CD4-positive, alpha-beta T cell treated with Interleukin-15 for 4 hours (primary cell): ENCODE results near the gene ZBTB11.
"Not testable (repeated sequence)": the region's sequence is repeated elsewhere in the genome, so short reads cannot be mapped to it uniquely, and the experiment has no call there.

Source experiments
- DNase-seq: peaks from one replicate; pipeline ENCODE4 v3.0.0-alpha.2; 2020; ENCODE audit warnings: low spot score

Gene ZBTB11

DNA sequence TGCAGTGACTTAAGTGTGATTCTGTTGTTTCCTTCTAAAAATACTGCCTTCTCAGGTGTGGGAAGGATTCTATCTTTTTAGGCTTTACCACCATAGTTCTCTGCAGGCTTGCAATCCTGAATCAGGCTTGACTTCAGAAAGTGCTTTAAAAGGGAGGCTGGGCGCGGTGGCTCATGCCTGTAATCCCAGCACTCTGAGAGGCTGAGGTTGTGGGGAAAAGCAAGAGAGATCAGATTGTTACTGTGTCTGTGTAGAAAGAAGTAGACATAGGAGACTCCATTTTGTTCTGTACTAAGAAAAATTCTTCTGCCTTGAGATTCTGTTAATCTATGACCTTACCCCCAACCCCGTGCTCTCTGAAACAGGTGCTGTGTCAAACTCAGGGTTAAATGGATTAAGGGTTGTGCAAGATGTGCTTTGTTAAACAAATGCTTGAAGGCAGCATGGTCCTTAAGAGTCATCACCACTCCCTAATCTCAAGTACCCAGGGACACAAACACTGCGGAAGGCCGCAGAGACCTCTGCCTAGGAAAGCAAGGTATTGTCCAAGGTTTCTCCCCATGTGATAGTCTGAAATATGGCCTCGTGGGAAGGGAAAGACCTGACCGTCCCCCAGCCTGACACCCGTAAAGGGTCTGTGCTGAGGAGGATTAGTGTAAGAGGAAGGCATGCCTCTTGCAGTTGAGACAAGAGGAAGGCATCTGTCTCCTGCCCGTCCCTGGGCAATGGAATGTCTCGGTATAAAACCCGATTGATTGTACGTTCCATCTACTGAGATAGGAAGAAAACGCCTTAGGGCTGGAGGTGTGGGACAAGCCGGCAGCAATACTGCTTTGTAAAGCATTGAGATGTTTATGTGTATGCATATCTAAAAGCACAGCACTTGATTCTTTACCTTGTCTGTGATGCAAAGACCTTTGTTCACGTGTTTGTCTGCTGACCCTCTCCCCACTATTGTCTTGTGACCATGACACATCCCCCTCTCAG is 15.0 kb upstream of the ZBTB11 start:
- not testable (repeated sequence) for DNase-seq

DNA sequence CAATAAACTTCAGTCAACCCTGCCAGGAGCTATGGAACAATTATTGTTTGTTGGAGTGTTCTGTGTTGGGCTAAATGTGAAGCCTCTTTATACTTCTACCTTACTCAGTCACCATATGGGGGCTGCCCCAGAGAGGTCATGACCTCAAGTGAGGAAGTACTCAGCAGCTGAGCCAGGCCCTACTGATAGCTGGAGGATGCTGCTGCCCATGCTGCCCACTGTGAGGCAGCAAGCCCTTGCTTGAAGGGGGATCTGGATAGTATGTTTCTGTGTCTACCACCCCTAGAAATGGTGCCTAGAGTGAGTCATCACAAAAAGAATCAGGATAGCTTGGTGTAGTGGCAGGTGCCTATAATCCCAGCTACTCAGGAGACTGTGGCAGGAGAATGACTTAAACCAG is 14.0 kb upstream of the ZBTB11 start:
- DNase-seq, result no peak

DNA sequence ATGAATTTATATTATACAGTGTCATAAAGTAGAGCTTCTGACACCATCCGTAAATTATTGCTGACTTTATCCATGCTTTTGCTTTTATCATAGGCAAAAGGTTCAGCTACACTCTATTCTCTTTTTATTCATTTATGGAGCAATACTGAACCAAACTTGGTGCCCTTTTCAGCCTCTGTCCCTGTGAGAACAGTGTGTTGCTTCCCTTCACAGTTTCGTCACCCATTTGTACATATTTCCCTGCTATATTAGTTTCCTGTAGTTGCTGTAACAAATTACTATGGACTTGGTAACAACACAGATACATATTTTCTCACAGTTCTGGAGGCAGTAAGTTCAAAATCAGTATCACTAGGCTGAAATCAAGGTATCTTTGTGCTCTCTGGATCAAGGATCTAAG is 12.4 kb upstream of the ZBTB11 start:
- DNase-seq, result no peak

DNA sequence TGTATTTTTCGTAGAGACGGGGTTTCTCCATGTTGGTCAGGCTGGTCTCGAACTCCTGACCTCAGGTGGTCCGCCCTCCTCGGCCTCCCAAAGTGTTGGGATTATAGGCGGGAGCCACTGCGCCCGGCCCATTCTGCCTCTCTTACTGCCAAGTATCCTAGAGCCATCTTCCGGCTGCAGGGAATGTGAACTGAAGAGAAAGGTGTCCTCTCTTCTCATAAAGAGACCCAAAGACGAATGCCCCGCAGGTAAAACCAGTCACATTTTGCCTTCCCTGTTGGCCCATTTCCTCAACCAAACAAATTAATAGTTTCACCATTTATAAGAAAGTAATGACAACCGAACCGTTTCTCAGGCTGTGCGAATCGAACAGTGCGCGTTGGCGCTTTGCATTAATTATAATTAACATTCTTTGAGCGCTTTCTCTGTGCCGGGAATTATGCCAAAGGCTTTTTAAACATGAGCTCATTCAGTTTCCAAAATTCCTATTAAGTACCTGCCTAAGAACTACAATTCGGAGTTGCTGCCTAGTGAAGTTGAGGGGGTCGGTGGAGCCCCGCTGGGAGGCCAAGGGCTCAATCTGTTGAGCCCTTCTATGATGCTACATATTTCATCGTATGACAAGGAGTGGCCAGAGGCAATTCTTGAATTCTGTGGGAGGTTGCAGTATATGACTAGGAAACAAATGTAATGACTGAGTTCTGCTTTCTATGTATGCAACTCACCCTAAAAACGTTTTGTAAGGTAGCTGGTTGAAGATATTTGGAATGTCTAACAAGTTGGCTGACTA is 10.4 kb upstream of the ZBTB11 start:
- DNase-seq, result no peak

DNA sequence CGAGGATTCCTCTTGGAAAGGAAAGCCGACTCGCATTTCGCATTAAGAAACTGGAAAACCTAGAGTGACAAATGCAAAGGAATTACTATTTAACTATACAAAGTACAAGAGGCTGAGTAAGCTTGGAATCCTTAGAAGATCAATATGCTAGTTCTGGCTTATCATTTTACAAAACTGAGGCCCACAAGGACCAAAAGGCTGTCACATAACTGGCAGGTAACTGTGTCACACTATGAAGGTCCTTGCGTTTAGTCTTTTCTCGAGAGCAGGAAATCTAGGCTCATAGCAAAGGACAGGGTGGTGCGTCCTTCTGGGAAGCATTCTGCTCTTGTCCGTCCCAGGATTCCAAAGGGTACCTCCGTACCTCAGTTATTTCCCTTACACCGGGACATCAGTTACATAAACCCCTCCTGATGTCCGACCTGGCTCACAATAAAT is 9.0 kb upstream of the ZBTB11 start:
- DNase-seq, result no peak

GRCh38 chr3:101685050-101685400 is 8.1 kb upstream of the ZBTB11 start:
- no peak for DNase-seq

- no peak for DNase-seq
Measured at GRCh38 chr3:101680466-101680865, 3.5 kb upstream of the ZBTB11 start.

DNA sequence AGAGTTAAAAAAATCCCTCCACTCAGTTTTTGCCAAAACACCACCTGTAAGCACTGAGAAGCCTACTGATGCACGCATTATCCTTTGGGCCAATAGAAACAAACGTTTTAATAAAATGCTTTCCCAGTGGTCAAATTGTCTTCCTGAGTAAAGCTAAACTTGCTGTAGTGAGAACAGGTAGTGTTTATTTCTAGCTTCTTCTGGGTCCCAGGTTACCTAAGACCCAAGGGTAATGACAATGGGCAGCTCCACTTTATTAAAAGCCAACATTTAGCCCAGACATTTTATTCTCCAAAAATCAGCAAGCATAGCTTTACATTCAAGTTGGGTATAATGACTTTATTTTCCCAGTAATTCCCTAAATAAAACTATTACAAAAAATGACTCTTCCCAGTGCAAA is 1.9 kb upstream of the ZBTB11 start:
- DNase-seq, result not testable (repeated sequence)

- no peak for DNase-seq
Measured at GRCh38 chr3:101677436-101678286, 729 bp upstream of the ZBTB11 start.

GRCh38 chr3:101676216-101676764 is 642 bp downstream of the ZBTB11 start:
- peak; percentile 96 for DNase-seq

- no peak for DNase-seq
Measured at GRCh38 chr3:101675709-101676215, 1.2 kb downstream of the ZBTB11 start.

DNA sequence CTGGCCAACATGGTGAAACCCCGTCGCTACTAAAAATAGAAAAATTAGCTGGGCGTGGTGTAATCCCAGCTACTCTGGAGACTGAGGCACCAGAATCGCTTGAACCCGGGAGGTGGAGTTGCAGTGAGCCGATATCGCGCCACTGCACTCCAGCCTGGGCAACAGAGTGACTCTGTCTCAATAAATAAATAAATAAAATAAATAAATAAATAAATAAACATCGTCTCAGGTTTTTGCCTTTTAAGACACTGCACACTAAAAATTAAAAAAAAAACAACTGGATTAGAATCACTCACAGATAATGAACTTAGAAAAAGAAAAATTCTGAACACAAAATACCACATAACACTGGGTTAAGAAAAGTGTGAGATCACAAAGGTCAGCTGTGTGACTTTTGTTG is 2.4 kb downstream of the ZBTB11 start:
- no peak for DNase-seq

- no peak for DNase-seq
Measured at GRCh38 chr3:101673953-101674352, 3.0 kb downstream of the ZBTB11 start.

DNA sequence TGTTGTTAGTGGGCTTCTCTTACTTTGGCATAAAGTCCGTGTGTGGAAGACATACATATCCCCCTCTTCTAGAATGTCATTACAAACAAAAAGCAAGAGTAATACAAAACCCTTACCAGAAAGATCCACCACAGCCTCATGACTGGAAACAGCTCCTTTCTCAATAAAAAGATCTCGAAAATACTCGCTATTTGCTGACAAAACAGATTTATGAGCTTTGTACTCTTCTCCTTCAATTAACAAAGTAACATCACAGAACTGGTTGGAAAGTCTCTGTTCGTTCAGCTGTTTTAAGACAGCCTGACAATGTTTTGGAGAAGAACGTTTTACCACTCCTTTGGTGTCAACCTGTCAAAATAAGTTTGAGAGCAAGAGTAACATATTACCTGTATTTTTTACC is 5.9 kb downstream of the ZBTB11 start:
- DNase-seq, result no peak

- DNase-seq, result no peak
Measured at GRCh38 chr3:101667844-101668243, 9.1 kb downstream of the ZBTB11 start.

DNA sequence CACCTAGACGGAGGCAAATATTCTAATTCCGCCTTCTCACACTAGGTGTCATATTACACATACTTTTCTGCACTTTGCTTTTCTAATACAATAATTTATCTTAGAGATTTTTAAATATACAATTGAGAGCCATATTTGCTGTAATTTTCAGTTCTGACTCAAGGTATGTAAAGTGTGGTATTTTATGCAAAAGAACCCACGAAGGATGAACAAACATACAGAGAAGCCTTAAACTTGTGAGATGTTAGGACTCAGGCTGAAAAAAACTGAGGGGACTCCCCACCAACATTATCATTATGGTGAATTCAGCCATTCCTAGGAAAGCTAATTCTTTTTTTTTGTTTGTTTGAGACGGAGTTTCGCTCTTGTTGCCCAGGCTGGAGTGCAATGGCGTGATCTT is 9.6 kb downstream of the ZBTB11 start:
- no peak for DNase-seq

GRCh38 chr3:101665851-101666250 is 11.1 kb downstream of the ZBTB11 start:
- no peak for DNase-seq

- no peak for DNase-seq
Measured at GRCh38 chr3:101665357-101665756, 11.6 kb downstream of the ZBTB11 start.

- DNase-seq, result no peak
Measured at GRCh38 chr3:101660714-101661113, 16.2 kb downstream of the ZBTB11 start.

- DNase-seq, result no peak
Measured at GRCh38 chr3:101656651-101657050, 20.3 kb downstream of the ZBTB11 start.

GRCh38 chr3:101646726-101647125 is 30.2 kb downstream of the ZBTB11 start:
- no peak for DNase-seq
